HL-60 (cell line): Measurements from ENCODE around the gene WNT5A.

Experiments used
- GABPA ChIP-seq: IDR thresholded peaks from 2 replicates; pipeline ENCODE4 v1.6.1; 2012; ENCODE audit warnings: low read depth
- POLR2AphosphoS5 ChIP-seq: IDR thresholded peaks from 2 replicates; pipeline ENCODE4 v1.6.1; 2012; ENCODE audit warnings: low read depth
- SPI1 ChIP-seq: IDR thresholded peaks from 2 replicates; pipeline ENCODE4 v1.6.1; 2012; ENCODE audit warnings: low read depth, mild to moderate bottlenecking, borderline replicate concordance
- TF ChIP-seq, protein P1 (sequence below): IDR thresholded peaks from one replicate; pipeline ENCODE4 v1.5.1; 2011; ENCODE audit warnings: low read length, control low read depth, inconsistent platforms; ENCODE audit not compliant: insufficient read depth
- TF ChIP-seq, protein P2 (sequence below): IDR thresholded peaks from 2 replicates; pipeline ENCODE4 v1.6.1; 2012; ENCODE audit warnings: low read depth; ENCODE audit not compliant: insufficient replicate concordance

DNA sequence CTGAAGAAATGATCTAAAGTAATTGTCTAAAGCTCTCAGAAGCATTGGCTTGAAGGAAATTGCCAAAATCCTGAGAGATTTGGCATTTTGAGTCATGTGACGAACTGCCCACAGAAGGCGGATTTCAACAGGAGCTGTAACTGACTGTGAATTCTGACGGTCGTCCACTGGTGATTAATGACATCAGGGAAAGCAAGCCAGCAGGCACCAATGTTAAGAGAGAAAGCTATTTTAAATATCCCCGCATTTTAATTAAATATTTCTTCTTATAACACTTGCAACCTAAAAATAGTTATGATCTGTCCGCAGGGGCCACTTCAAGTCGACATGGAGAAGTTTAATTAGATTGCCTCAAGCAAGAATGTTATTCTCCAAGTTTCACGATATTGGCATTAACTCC lies 51.6 kb downstream of the WNT5A start:
- TF ChIP-seq POLR2AphosphoS5 = no peak
- TF ChIP-seq, protein P1, sequence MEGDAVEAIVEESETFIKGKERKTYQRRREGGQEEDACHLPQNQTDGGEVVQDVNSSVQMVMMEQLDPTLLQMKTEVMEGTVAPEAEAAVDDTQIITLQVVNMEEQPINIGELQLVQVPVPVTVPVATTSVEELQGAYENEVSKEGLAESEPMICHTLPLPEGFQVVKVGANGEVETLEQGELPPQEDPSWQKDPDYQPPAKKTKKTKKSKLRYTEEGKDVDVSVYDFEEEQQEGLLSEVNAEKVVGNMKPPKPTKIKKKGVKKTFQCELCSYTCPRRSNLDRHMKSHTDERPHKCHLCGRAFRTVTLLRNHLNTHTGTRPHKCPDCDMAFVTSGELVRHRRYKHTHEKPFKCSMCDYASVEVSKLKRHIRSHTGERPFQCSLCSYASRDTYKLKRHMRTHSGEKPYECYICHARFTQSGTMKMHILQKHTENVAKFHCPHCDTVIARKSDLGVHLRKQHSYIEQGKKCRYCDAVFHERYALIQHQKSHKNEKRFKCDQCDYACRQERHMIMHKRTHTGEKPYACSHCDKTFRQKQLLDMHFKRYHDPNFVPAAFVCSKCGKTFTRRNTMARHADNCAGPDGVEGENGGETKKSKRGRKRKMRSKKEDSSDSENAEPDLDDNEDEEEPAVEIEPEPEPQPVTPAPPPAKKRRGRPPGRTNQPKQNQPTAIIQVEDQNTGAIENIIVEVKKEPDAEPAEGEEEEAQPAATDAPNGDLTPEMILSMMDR = no peak
- no peak for TF ChIP-seq SPI1
- TF ChIP-seq, protein P2, sequence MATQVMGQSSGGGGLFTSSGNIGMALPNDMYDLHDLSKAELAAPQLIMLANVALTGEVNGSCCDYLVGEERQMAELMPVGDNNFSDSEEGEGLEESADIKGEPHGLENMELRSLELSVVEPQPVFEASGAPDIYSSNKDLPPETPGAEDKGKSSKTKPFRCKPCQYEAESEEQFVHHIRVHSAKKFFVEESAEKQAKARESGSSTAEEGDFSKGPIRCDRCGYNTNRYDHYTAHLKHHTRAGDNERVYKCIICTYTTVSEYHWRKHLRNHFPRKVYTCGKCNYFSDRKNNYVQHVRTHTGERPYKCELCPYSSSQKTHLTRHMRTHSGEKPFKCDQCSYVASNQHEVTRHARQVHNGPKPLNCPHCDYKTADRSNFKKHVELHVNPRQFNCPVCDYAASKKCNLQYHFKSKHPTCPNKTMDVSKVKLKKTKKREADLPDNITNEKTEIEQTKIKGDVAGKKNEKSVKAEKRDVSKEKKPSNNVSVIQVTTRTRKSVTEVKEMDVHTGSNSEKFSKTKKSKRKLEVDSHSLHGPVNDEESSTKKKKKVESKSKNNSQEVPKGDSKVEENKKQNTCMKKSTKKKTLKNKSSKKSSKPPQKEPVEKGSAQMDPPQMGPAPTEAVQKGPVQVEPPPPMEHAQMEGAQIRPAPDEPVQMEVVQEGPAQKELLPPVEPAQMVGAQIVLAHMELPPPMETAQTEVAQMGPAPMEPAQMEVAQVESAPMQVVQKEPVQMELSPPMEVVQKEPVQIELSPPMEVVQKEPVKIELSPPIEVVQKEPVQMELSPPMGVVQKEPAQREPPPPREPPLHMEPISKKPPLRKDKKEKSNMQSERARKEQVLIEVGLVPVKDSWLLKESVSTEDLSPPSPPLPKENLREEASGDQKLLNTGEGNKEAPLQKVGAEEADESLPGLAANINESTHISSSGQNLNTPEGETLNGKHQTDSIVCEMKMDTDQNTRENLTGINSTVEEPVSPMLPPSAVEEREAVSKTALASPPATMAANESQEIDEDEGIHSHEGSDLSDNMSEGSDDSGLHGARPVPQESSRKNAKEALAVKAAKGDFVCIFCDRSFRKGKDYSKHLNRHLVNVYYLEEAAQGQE = no peak
- no peak for TF ChIP-seq GABPA
